C4-2B (cell line): ENCODE measurements around the gene SAMD4B.

Experiments used
- H3K27ac ChIP-seq: fragments of 450-650 bp; 2 replicates; pipeline ENCODE4 v1.5.1; 2017
- ZFX ChIP-seq: fragments of 450-650 bp; IDR thresholded peaks from 2 replicates; pipeline ENCODE4 v1.6.1; 2017
- TF ChIP-seq, protein P1 (sequence below): fragments of 450-650 bp; conservative IDR thresholded peaks from 2 replicates; pipeline ENCODE4 v1.5.1; 2017; ENCODE audit warnings: mild to moderate bottlenecking

SAMD4B gene, protein sequence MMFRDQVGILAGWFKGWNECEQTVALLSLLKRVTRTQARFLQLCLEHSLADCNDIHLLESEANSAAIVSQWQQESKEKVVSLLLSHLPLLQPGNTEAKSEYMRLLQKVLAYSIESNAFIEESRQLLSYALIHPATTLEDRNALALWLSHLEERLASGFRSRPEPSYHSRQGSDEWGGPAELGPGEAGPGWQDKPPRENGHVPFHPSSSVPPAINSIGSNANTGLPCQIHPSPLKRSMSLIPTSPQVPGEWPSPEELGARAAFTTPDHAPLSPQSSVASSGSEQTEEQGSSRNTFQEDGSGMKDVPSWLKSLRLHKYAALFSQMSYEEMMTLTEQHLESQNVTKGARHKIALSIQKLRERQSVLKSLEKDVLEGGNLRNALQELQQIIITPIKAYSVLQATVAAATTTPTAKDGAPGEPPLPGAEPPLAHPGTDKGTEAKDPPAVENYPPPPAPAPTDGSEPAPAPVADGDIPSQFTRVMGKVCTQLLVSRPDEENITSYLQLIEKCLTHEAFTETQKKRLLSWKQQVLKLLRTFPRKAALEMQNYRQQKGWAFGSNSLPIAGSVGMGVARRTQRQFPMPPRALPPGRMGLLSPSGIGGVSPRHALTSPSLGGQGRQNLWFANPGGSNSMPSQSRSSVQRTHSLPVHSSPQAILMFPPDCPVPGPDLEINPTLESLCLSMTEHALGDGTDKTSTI

GRCh38 chr19:39341719-39342604, at the start of gene SAMD4B:
SAMD4B (plus strand) TSS chr19:39342421; CDS start chr19:39356894, 14,473 bp downstream.
- TF ChIP-seq ZFX: 0 out of 2 replicates have a peak, but pooled peaks have one; percentile 48
- TF ChIP-seq, protein P1, sequence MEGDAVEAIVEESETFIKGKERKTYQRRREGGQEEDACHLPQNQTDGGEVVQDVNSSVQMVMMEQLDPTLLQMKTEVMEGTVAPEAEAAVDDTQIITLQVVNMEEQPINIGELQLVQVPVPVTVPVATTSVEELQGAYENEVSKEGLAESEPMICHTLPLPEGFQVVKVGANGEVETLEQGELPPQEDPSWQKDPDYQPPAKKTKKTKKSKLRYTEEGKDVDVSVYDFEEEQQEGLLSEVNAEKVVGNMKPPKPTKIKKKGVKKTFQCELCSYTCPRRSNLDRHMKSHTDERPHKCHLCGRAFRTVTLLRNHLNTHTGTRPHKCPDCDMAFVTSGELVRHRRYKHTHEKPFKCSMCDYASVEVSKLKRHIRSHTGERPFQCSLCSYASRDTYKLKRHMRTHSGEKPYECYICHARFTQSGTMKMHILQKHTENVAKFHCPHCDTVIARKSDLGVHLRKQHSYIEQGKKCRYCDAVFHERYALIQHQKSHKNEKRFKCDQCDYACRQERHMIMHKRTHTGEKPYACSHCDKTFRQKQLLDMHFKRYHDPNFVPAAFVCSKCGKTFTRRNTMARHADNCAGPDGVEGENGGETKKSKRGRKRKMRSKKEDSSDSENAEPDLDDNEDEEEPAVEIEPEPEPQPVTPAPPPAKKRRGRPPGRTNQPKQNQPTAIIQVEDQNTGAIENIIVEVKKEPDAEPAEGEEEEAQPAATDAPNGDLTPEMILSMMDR: peak; percentile 93
- peak within 1 kb of the TSS; percentile 77 for H3K27ac ChIP-seq

GRCh38 chr19:39293394-39293793, 48.8 kb upstream of the SAMD4B start:
- TF ChIP-seq ZFX: no peak
- TF ChIP-seq, protein P1: no peak
- H3K27ac ChIP-seq: no peak overlapping the region

- TF ChIP-seq, protein P1: no peak
- no peak for TF ChIP-seq ZFX
- no peak within 1 kb of the TSS for H3K27ac ChIP-seq
Observed at GRCh38 chr19:39296055-39296645, 46.1 kb upstream of the SAMD4B start, which contains the start of gene IFNL1. IFNL1 (plus strand) TSS chr19:39296407; CDS start chr19:39296422, 15 bp downstream.

GRCh38 chr19:39296906-39297305, 45.3 kb upstream of the SAMD4B start:
- no peak for TF ChIP-seq ZFX
- TF ChIP-seq, protein P1: no peak
- H3K27ac ChIP-seq: no peak overlapping the region

- no peak overlapping the region for H3K27ac ChIP-seq
- no peak for TF ChIP-seq ZFX
- TF ChIP-seq, protein P1: no peak
Observed at GRCh38 chr19:39297931-39298634, 44.1 kb upstream of the SAMD4B start.

DNA sequence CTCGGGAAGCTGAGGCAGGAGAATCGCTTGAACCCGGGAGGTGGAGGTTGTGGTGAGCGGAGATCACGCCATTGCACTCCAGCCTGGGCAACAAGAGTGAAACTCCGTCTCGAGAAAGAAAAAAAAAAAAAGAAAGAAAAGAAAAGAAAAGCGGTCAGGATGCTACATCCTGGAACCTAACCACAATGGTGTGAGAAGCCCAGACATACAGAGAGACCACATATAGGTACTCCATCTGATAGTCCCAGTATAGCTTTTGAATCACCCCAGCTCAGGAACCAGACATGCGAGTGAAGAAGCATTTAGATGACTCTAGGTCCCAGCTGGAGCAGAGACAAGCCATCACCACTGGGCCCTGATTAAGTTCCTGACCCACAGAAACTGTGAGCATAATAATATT, 42.8 kb upstream of the SAMD4B start:
- TF ChIP-seq, protein P1: no peak
- no peak for TF ChIP-seq ZFX
- no peak overlapping the region for H3K27ac ChIP-seq
